Measurements from ENCODE around the gene ARHGAP21. TPM values are rescaled to one million over a fixed set of nuclear protein-coding genes. Genes with fewer than 3 reads are reported as not detected.
A peak's percentile ranks its signal among the peaks of the same experiment; 100 is the strongest.
"Not testable (repeated sequence)": the region's sequence is repeated elsewhere in the genome, so short reads cannot be mapped to it uniquely, and the experiment has no call there.

The ARHGAP21 gene
- total RNA-seq (10 to 100 TPM; 66.9 to 69.2 TPM), polyA plus RNA-seq (ENCODE audit: insufficient read depth, low read depth, low replicate concordance) (44.3 TPM)
- long read RNA-seq, donor 1, partial matches to known transcripts = 6 of 6 reads
- long read RNA-seq, donor 1, other reads (novel, unspliced or antisense) = 0 of 6 reads
- long read RNA-seq, donor 2 = 0 reads

- WGBS, 2 donors = 0 to 1% methylated on average over 19 to 43 of the region's 46 CpGs
- Histone ChIP-seq H3K36me3 (ENCODE audit: low read depth, missing control alignments) (no peaks in the 10 kb centered on the region), H3K27ac (peak within 1 kb of the TSS; percentile 95 to 99), H3K9me3 (no peaks in the 10 kb centered on the region), H3K4me1 (peaks cover 4% of the 10 kb centered on the region), H3K27me3 (no peaks in the 10 kb centered on the region), H3K4me3 (peak within 1 kb of the TSS; percentile 86 to 88)
- TF ChIP-seq POLR2A (IDR thresholded peaks at IDR 0.05) = no peak
- TF ChIP-seq CTCF (IDR thresholded peaks at IDR 0.05) = no peak
- DNase-seq = peak; percentile 69
- intact Hi-C loops (cut with DNase I; ENCODE audit: low total_unique reads) = no loop called here
Observed at GRCh38 chr10:24723788-24724380, at the start of gene ARHGAP21. Gene ARHGAP21 (minus strand): TSS chr10:24723887. CDS start chr10:24721899, 1,988 bp downstream.

DNA sequence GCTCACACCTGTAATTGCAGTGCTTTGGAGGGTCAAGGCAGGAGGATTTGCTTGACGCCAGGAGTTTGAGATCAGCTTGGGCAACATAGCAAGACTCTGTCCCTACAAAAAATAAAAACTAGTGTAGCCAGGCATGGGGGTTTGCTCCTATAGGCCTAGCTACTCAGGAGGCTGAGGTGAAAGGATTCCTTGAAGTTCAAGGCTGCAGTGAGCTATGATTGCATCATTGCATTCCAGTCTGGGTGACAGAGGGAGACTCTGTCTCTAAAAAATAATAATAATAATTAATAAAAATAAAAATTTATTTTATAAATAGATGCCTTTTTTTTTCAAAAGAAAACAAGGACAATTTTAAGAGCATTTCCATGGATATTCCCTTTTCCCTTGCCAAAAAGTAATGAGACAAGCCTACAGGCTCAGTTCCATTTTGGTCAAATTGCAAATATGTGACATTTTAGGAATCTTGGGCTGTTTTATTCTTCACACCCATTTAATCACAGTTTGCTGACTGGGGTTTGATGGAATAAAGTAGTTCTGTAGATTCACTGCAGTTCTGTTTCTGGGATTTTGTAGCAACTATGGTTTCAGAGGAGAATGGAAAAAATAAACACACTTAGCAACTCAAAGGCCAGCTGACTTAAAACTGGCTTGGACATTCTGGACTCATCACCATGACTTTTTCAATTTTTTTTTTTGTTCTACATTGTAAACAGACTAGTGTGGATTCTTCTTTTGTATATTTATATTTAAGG is 48.4 kb upstream of the ARHGAP21 start:
- H3K4me3 ChIP-seq = no peak overlapping the region
- H3K27ac ChIP-seq = no peak overlapping the region
- H3K9me3 ChIP-seq = no peaks in the 10 kb centered on the region
- H3K27me3 ChIP-seq = no peaks in the 10 kb centered on the region
- intact Hi-C loops (cut with DNase I; ENCODE audit: low total_unique reads) = no loop called here
- H3K4me1 ChIP-seq = no peaks in the 10 kb centered on the region
- DNase-seq = no peak
- H3K36me3 ChIP-seq (ENCODE audit: low read depth, missing control alignments) = no peaks in the 10 kb centered on the region
- 77 to 81% methylated on average over 1 of the region's 1 CpG for WGBS, 2 donors
- TF ChIP-seq CTCF (IDR thresholded peaks at IDR 0.05) (no peak), POLR2A (IDR thresholded peaks at IDR 0.05) (no peak)

- H3K27me3 ChIP-seq; intact Hi-C loops (cut with DNase I; ENCODE audit: low total_unique reads); H3K4me3 ChIP-seq; H3K9me3 ChIP-seq; DNase-seq; H3K27ac ChIP-seq; H3K4me1 ChIP-seq; H3K36me3 ChIP-seq (ENCODE audit: low read depth, missing control alignments): not testable (repeated sequence)
- WGBS, 2 donors = 65% methylated on average over 1 of the region's 1 CpG
Observed at GRCh38 chr10:24764991-24765390, 41.3 kb upstream of the ARHGAP21 start.

- no peak overlapping the region for H3K4me3 ChIP-seq
- no peaks in the 10 kb centered on the region for H3K4me1 ChIP-seq
- H3K27me3 ChIP-seq = no peaks in the 10 kb centered on the region
- DNase-seq = no peak
- 28 to 45% methylated on average over 2 of the region's 2 CpGs for WGBS, 2 donors
- H3K9me3 ChIP-seq = no peaks in the 10 kb centered on the region
- H3K27ac ChIP-seq = no peak overlapping the region
- intact Hi-C loops (cut with DNase I; ENCODE audit: low total_unique reads) = no loop called here
- TF ChIP-seq CTCF (IDR thresholded peaks at IDR 0.05) (no peak), POLR2A (IDR thresholded peaks at IDR 0.05) (no peak)
- no peaks in the 10 kb centered on the region for H3K36me3 ChIP-seq (ENCODE audit: low read depth, missing control alignments)
Observed at GRCh38 chr10:24762966-24763623, 39.4 kb upstream of the ARHGAP21 start.

Data from testis (tissue), 5 donors.